Activated B cell treated with CpG ODN at 0.5 μM for 24 hours (primary cell): ENCODE measurements around the gene NFIC. TPM values are rescaled to one million over a fixed set of nuclear protein-coding genes. Genes with fewer than 3 reads are reported as not detected.

ENCODE experiments used
- ATAC-seq: fragments of 200-7000 bp; cut with Tn5 transposase; one replicate; pipeline ENCODE4 v1.10.0; 2021; ENCODE audit warnings: low read depth, mild to moderate bottlenecking, moderate library complexity
- CTCF ChIA-PET: fragments of 350-600 bp; sonication (Branson Sonifier 250); formaldehyde crosslinking; loops from one replicate; lab custom pipeline; 2021; ENCODE audit warnings: antibody characterized with exemption; lab: Charles Lee
- POLR2A ChIA-PET: fragments of 350-600 bp; sonication (Branson Sonifier 250); formaldehyde crosslinking; loops from one replicate; lab custom pipeline; 2021; ENCODE audit warnings: antibody characterized with exemption; lab: Charles Lee
- DNase-seq: peaks from one replicate; pipeline ENCODE4 v3.0.0; 2022
- H3K27ac Mint-ChIP-seq: one replicate; pipeline ENCODE4 v1.8.0; 2020; ENCODE audit warnings: mixed read lengths
- H3K27me3 Mint-ChIP-seq: one replicate; pipeline ENCODE4 v1.8.0; 2021; ENCODE audit warnings: mixed read lengths
- H3K36me3 Mint-ChIP-seq: one replicate; pipeline ENCODE4 v1.8.0; 2021; ENCODE audit warnings: low read depth, mixed read lengths
- H3K4me1 Mint-ChIP-seq: one replicate; pipeline ENCODE4 v1.8.0; 2021; ENCODE audit warnings: mixed read lengths
- H3K4me3 Mint-ChIP-seq: one replicate; pipeline ENCODE4 v1.8.0; 2020; ENCODE audit warnings: mild to moderate bottlenecking, mixed read lengths
- H3K9me3 Mint-ChIP-seq: one replicate; pipeline ENCODE4 v1.8.0; 2020; ENCODE audit warnings: mixed read lengths
- CTCF ChIP-seq: fragments of 200-600 bp; IDR thresholded peaks from one replicate; pipeline ENCODE4 v1.8.0; 2022; ENCODE audit warnings: antibody characterized with exemption, mild to moderate bottlenecking
- intact Hi-C: fragments of 100-400 bp; cut with micrococcal nuclease; formaldehyde crosslinking; loops from one replicate; pipeline ENCODE4 v1.15.1; 2024
- total RNA-seq: library from RNA; stranded (reverse); gene quantifications from 2 replicates; pipeline ENCODE4 v1.2.3, GENCODE V29; 2022

NFIC gene
- total RNA-seq, 1 donor from 2014 or later = 18.8 TPM

GRCh38 chr19:3411636-3412035 lies 45.3 kb downstream of the NFIC start:
- CTCF ChIA-PET = no interaction called here
- Mint-ChIP-seq H3K4me3 (no peak overlapping the region), H3K9me3 (no peaks in the 10 kb centered on the region), H3K27me3 (no peaks in the 10 kb centered on the region), H3K27ac (no peak overlapping the region), H3K4me1 (no peaks in the 10 kb centered on the region), H3K36me3 (peaks cover 8% of the 10 kb centered on the region)
- POLR2A ChIA-PET = no interaction called here
- DNase-seq = no peak
- intact Hi-C loops = no loop called here
- TF ChIP-seq CTCF = no peak
- ATAC-seq = no peak

GRCh38 chr19:3412066-3412465 lies 45.7 kb downstream of the NFIC start:
- Mint-ChIP-seq H3K27me3 (no peaks in the 10 kb centered on the region), H3K4me3 (no peak overlapping the region), H3K4me1 (no peaks in the 10 kb centered on the region), H3K36me3 (peaks cover 8% of the 10 kb centered on the region), H3K27ac (no peak overlapping the region), H3K9me3 (no peaks in the 10 kb centered on the region)
- ChIA-PET POLR2A (no interaction called here), CTCF (no interaction called here)
- no peak for TF ChIP-seq CTCF
- ATAC-seq (no peak), DNase-seq (no peak)
- intact Hi-C loops = no loop called here

- CTCF ChIA-PET = no interaction called here
- intact Hi-C loops = no loop called here
- Mint-ChIP-seq H3K9me3 (no peaks in the 10 kb centered on the region), H3K4me1 (no peaks in the 10 kb centered on the region), H3K27me3 (no peaks in the 10 kb centered on the region), H3K4me3 (no peak overlapping the region), H3K27ac (no peak overlapping the region), H3K36me3 (peaks cover 5% of the 10 kb centered on the region)
- DNase-seq (no peak), ATAC-seq (no peak)
- TF ChIP-seq CTCF = no peak
- POLR2A ChIA-PET = no interaction called here
Measured at GRCh38 chr19:3413796-3414327, 47.5 kb downstream of the NFIC start.

- ATAC-seq (no peak), DNase-seq (no peak)
- H3K9me3 Mint-ChIP-seq = no peaks in the 10 kb centered on the region
- H3K27me3 Mint-ChIP-seq = no peaks in the 10 kb centered on the region
- ChIA-PET CTCF (no interaction called here), POLR2A (no interaction called here)
- H3K36me3 Mint-ChIP-seq = no peaks in the 10 kb centered on the region
- no peak overlapping the region for H3K4me3 Mint-ChIP-seq
- TF ChIP-seq CTCF = no peak
- intact Hi-C loops = no loop called here
- H3K27ac Mint-ChIP-seq = no peak overlapping the region
- no peaks in the 10 kb centered on the region for H3K4me1 Mint-ChIP-seq
Measured at GRCh38 chr19:3415695-3416094, 49.3 kb downstream of the NFIC start.

GRCh38 chr19:3420244-3420755 lies 53.9 kb downstream of the NFIC start:
- intact Hi-C loops = no loop called here
- Mint-ChIP-seq H3K9me3 (no peaks in the 10 kb centered on the region), H3K4me1 (no peaks in the 10 kb centered on the region), H3K36me3 (peaks cover 2% of the 10 kb centered on the region), H3K27ac (no peak overlapping the region), H3K27me3 (no peaks in the 10 kb centered on the region), H3K4me3 (no peak overlapping the region)
- TF ChIP-seq CTCF = no peak
- ChIA-PET POLR2A (interaction anchor here (0.6 kb wide), 1 partner anchor 24 kb away, joined by 7 read pairs; no protein-coding TSS in a partner anchor), CTCF (interaction anchor here (1.3 kb wide), 1 partner anchor 9 kb away, joined by 4 read pairs; no protein-coding TSS in a partner anchor)
- no peak for DNase-seq
- ATAC-seq = no peak
